Ishikawa (cell line): ENCODE results near the gene H3-3A.

Source experiments
- CEBPB ChIP-seq: IDR thresholded peaks from 2 replicates; pipeline ENCODE4 v1.6.1; 2012
- CREB1 ChIP-seq: IDR thresholded peaks from 2 replicates; pipeline ENCODE4 v1.6.1; 2012; ENCODE audit warnings: low read depth
- EGR1 ChIP-seq: IDR thresholded peaks from 2 replicates; pipeline ENCODE4 v1.6.1; 2012
- EP300 ChIP-seq: IDR thresholded peaks from 2 replicates; pipeline ENCODE4 v1.6.1; 2012; ENCODE audit warnings: borderline replicate concordance
- FOXM1 ChIP-seq: IDR thresholded peaks from 2 replicates; pipeline ENCODE4 v1.6.1; 2012; ENCODE audit warnings: low read depth, borderline replicate concordance
- NFIC ChIP-seq: IDR thresholded peaks from 2 replicates; pipeline ENCODE4 v1.6.1; 2012
- RAD21 ChIP-seq: IDR thresholded peaks from 2 replicates; pipeline ENCODE4 v1.6.1; 2012; ENCODE audit warnings: low read depth
- TAF1 ChIP-seq: IDR thresholded peaks from 2 replicates; pipeline ENCODE4 v1.6.1; 2012; ENCODE audit warnings: low read depth, mild to moderate bottlenecking
- TCF12 ChIP-seq: IDR thresholded peaks from 2 replicates; pipeline ENCODE4 v1.6.1; 2012; ENCODE audit warnings: low read depth
- TEAD4 ChIP-seq: IDR thresholded peaks from 2 replicates; pipeline ENCODE4 v1.6.1; 2012
- YY1 ChIP-seq: IDR thresholded peaks from 2 replicates; pipeline ENCODE4 v1.6.1; 2012; ENCODE audit warnings: low read depth
- ZBTB7A ChIP-seq: IDR thresholded peaks from 2 replicates; pipeline ENCODE4 v1.6.1; 2012; ENCODE audit warnings: low read depth
- TF ChIP-seq, protein P1 (sequence below): IDR thresholded peaks from 2 replicates; pipeline ENCODE4 v1.6.1; 2012; ENCODE audit warnings: low read depth, mild to moderate bottlenecking
- TF ChIP-seq, protein P2 (sequence below): IDR thresholded peaks from 2 replicates; pipeline ENCODE4 v1.6.1; 2012
- TF ChIP-seq, protein P3 (sequence below): IDR thresholded peaks from 2 replicates; pipeline ENCODE4 v1.6.1; 2012

The H3-3A gene

GRCh38 chr1:226073184-226073950, 10.9 kb downstream of the H3-3A start:
- TF ChIP-seq TAF1 (no peak), TCF12 (no peak), TEAD4 (no peak), ZBTB7A (no peak), EP300 (no peak), YY1 (no peak), NFIC (no peak)
- TF ChIP-seq, protein P1, sequence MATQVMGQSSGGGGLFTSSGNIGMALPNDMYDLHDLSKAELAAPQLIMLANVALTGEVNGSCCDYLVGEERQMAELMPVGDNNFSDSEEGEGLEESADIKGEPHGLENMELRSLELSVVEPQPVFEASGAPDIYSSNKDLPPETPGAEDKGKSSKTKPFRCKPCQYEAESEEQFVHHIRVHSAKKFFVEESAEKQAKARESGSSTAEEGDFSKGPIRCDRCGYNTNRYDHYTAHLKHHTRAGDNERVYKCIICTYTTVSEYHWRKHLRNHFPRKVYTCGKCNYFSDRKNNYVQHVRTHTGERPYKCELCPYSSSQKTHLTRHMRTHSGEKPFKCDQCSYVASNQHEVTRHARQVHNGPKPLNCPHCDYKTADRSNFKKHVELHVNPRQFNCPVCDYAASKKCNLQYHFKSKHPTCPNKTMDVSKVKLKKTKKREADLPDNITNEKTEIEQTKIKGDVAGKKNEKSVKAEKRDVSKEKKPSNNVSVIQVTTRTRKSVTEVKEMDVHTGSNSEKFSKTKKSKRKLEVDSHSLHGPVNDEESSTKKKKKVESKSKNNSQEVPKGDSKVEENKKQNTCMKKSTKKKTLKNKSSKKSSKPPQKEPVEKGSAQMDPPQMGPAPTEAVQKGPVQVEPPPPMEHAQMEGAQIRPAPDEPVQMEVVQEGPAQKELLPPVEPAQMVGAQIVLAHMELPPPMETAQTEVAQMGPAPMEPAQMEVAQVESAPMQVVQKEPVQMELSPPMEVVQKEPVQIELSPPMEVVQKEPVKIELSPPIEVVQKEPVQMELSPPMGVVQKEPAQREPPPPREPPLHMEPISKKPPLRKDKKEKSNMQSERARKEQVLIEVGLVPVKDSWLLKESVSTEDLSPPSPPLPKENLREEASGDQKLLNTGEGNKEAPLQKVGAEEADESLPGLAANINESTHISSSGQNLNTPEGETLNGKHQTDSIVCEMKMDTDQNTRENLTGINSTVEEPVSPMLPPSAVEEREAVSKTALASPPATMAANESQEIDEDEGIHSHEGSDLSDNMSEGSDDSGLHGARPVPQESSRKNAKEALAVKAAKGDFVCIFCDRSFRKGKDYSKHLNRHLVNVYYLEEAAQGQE, result no peak
- TF ChIP-seq, protein P2, sequence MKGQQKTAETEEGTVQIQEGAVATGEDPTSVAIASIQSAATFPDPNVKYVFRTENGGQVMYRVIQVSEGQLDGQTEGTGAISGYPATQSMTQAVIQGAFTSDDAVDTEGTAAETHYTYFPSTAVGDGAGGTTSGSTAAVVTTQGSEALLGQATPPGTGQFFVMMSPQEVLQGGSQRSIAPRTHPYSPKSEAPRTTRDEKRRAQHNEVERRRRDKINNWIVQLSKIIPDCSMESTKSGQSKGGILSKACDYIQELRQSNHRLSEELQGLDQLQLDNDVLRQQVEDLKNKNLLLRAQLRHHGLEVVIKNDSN, result no peak

- TF ChIP-seq, protein P1, result no peak
- TF ChIP-seq RAD21 (no peak), CREB1 (no peak), TEAD4 (no peak), CEBPB (no peak), EP300 (no peak), NFIC (no peak), FOXM1 (no peak), TAF1 (no peak)
- TF ChIP-seq, protein P3, sequence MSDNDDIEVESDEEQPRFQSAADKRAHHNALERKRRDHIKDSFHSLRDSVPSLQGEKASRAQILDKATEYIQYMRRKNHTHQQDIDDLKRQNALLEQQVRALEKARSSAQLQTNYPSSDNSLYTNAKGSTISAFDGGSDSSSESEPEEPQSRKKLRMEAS, result no peak
Observed at GRCh38 chr1:226074046-226074445, 11.5 kb downstream of the H3-3A start.

GRCh38 chr1:226076378-226076777, 13.9 kb downstream of the H3-3A start:
- no peak for TF ChIP-seq YY1
- TF ChIP-seq TAF1, result no peak
- TF ChIP-seq FOXM1, result no peak
- no peak for TF ChIP-seq NFIC
- TF ChIP-seq, protein P1, result no peak
- TF ChIP-seq RAD21, result no peak
- TF ChIP-seq CREB1, result no peak
- TF ChIP-seq, protein P2, result no peak
- no peak for TF ChIP-seq ZBTB7A
- no peak for TF ChIP-seq TEAD4
- TF ChIP-seq, protein P3, result no peak
- TF ChIP-seq TCF12, result no peak
- TF ChIP-seq EP300, result no peak
- TF ChIP-seq EGR1, result no peak
- TF ChIP-seq CEBPB, result no peak

GRCh38 chr1:226078374-226078773, 15.9 kb downstream of the H3-3A start:
- TF ChIP-seq TAF1, result no peak
- TF ChIP-seq TEAD4, result no peak
- TF ChIP-seq FOXM1, result no peak
- no peak for TF ChIP-seq NFIC
- TF ChIP-seq CREB1, result no peak
- TF ChIP-seq EP300, result no peak
- no peak for TF ChIP-seq ZBTB7A
- TF ChIP-seq EGR1, result no peak
- TF ChIP-seq, protein P3, result no peak
- TF ChIP-seq RAD21, result no peak
- TF ChIP-seq, protein P1, result no peak
- TF ChIP-seq YY1, result no peak
- no peak for TF ChIP-seq TCF12
